SK-N-SH (cell line): ENCODE results near the gene GPN1. TPM values are rescaled to one million over a fixed set of nuclear protein-coding genes. Genes with fewer than 3 reads are reported as not detected.

ENCODE experiments used
- CTCF ChIA-PET: fragments of 300-600, 350-600 bp; formaldehyde crosslinking; extraction: SDS; loops from one replicate; lab custom pipeline; 2021; lab: Yijun Ruan, JAX
- POLR2A ChIA-PET: fragments of 350-600 bp; sonication (Branson Sonifier 250); formaldehyde crosslinking; extraction: SDS; loops from one replicate; lab custom pipeline; 2020; ENCODE audit warnings: antibody characterized with exemption, inconsistent platforms; lab: Yijun Ruan, JAX
- DNase-seq: peaks from one replicate; pipeline ENCODE4 v3.0.0; 2012
- H2AFZ ChIP-seq: fragments of 200-600 bp; sonication (generic); 2 replicates; pipeline ENCODE4 v1.8.1; 2016; ENCODE audit warnings: antibody characterized with exemption, mild to moderate bottlenecking, low read depth
- H3F3A ChIP-seq: fragments of 200-600 bp; sonication (generic); replicated peaks from 2 replicates; pipeline ENCODE3; 2016; ENCODE audit warnings: antibody characterized with exemption, mild to moderate bottlenecking; ENCODE audit not compliant: insufficient read depth
- H3K27ac ChIP-seq, 2 experiments: fragments of 200-500 bp in 1 of 2; fragments of 200-600 bp in 1 of 2; sonication (Bioruptor generic) in 1 of 2; sonication (generic), shearing (Covaris generic) in 1 of 2; 2 replicates each; pipeline versions ENCODE4 v1.5.1 to v1.6.1; 2014 to 2016; ENCODE audit warnings: low read depth in 2 of 2, inconsistent platforms in 1 of 2, low read length in 1 of 2, mild to moderate bottlenecking in 1 of 2, mixed read lengths in 1 of 2
- H3K27me3 ChIP-seq: fragments of 200-600 bp; sonication (generic), shearing (Covaris generic); 2 replicates; pipeline ENCODE4 v1.6.1; 2016; ENCODE audit warnings: mixed run types; ENCODE audit not compliant: insufficient read depth
- H3K36me3 ChIP-seq, 2 experiments: fragments of 200-500 bp in 1 of 2; fragments of 200-600 bp in 1 of 2; sonication (Bioruptor generic) in 1 of 2; sonication (generic) in 1 of 2; replicated peaks in 1 of 2; 2 replicates each; pipeline versions ENCODE3 to v1.5.1; 2014 to 2016; ENCODE audit warnings: low read length in 1 of 2, mild to moderate bottlenecking in 1 of 2; ENCODE audit not compliant: insufficient read depth in 2 of 2, control insufficient read depth in 1 of 2
- H3K4me1 ChIP-seq, 2 experiments: fragments of 200-500 bp in 1 of 2; fragments of 200-600 bp in 1 of 2; sonication (Bioruptor generic) in 1 of 2; sonication (generic), shearing (Covaris generic) in 1 of 2; 2 replicates each; pipeline versions ENCODE4 v1.5.1 to v1.6.1; 2014 to 2016; ENCODE audit warnings: low read depth in 1 of 2, low read length in 1 of 2, mixed run types in 1 of 2; ENCODE audit not compliant: insufficient read depth in 2 of 2, control insufficient read depth in 1 of 2
- H3K4me2 ChIP-seq: fragments of 200-600 bp; sonication (generic), shearing (Covaris generic); 2 replicates; pipeline ENCODE4 v1.6.1; 2017; ENCODE audit warnings: mixed run types
- H3K4me3 ChIP-seq, 2 experiments: fragments of 200-500 bp in 1 of 2; fragments of 200-600 bp in 1 of 2; sonication (Bioruptor generic) in 1 of 2; sonication (generic), shearing (Covaris generic) in 1 of 2; 2 replicates each; pipeline versions ENCODE4 v1.5.1 to v1.8.1; 2014 to 2016; ENCODE audit warnings: low read depth in 2 of 2, inconsistent platforms in 1 of 2, low read length in 1 of 2, mild to moderate bottlenecking in 1 of 2, mixed read lengths in 1 of 2, moderate library complexity in 1 of 2
- H3K79me2 ChIP-seq: fragments of 200-600 bp; sonication (generic); 2 replicates; pipeline ENCODE4 v1.8.1; 2017; ENCODE audit warnings: mild to moderate bottlenecking; ENCODE audit not compliant: insufficient read depth
- H3K9ac ChIP-seq: fragments of 200-600 bp; sonication (generic); 2 replicates; pipeline ENCODE4 v1.6.1; 2017; ENCODE audit warnings: mixed run types
- H3K9me2 ChIP-seq: fragments of 200-600 bp; sonication (generic); 2 replicates; pipeline ENCODE4 v1.6.1; 2017; ENCODE audit warnings: mixed run types
- H3K9me3 ChIP-seq: fragments of 200-600 bp; sonication (generic); 2 replicates; pipeline ENCODE4 v1.6.1; 2017; ENCODE audit warnings: mixed run types, mild to moderate bottlenecking, moderate library complexity
- H4K20me1 ChIP-seq: fragments of 200-600 bp; sonication (generic); 2 replicates; pipeline ENCODE4 v1.6.1; 2017; ENCODE audit warnings: mild to moderate bottlenecking, mixed run types; ENCODE audit not compliant: insufficient read depth
- CHD2 ChIP-seq: fragments of 150-350 bp; IDR thresholded peaks from 2 replicates; pipeline ENCODE4 v1.6.1; 2018; ENCODE audit warnings: low read length; ENCODE audit not compliant: partially characterized antibody
- CTCF ChIP-seq: fragments of 200-600 bp; sonication (generic); IDR thresholded peaks from 2 replicates; pipeline ENCODE4 v1.6.1; 2017; ENCODE audit warnings: antibody characterized with exemption, mild to moderate bottlenecking, moderate library complexity
- EP300 ChIP-seq, 2 experiments: IDR thresholded peaks; 2 replicates each; pipeline versions ENCODE4 v1.4.0 to v1.6.1; 2012; ENCODE audit warnings: borderline replicate concordance in 1 of 2, low read depth in 1 of 2, low read length in 1 of 2
- FOSL2 ChIP-seq: IDR thresholded peaks from 2 replicates; pipeline ENCODE4 v1.4.0; 2012; ENCODE audit warnings: low read depth, mild to moderate bottlenecking, moderate library complexity, borderline replicate concordance
- FOXJ3 ChIP-seq: sonication (generic); formaldehyde crosslinking; IDR thresholded peaks from 2 replicates; pipeline ENCODE4 v1.5.1; 2020; ENCODE audit warnings: mild to moderate bottlenecking, missing genetic modification reagents
- GATA2 ChIP-seq: sonication (generic); formaldehyde crosslinking; IDR thresholded peaks from 2 replicates; pipeline ENCODE4 v1.5.0; 2020; ENCODE audit warnings: mild to moderate bottlenecking, missing genetic modification reagents
- IRF3 ChIP-seq: fragments of 150-350 bp; IDR thresholded peaks from 2 replicates; pipeline ENCODE4 v1.6.1; 2016; ENCODE audit warnings: mild to moderate bottlenecking, low read depth, low read length
- JUND ChIP-seq: IDR thresholded peaks from 2 replicates; pipeline ENCODE4 v1.4.0; 2012
- MAX ChIP-seq: IDR thresholded peaks from 2 replicates; pipeline ENCODE4 v1.4.0; 2012; ENCODE audit warnings: low read depth
- MEF2A ChIP-seq: IDR thresholded peaks from 2 replicates; pipeline ENCODE4 v1.4.0; 2012; ENCODE audit warnings: low read depth, borderline replicate concordance
- NRF1 ChIP-seq: IDR thresholded peaks from 2 replicates; pipeline ENCODE4 v1.6.1; 2012; ENCODE audit warnings: low read depth, mild to moderate bottlenecking, low read length
- SMC3 ChIP-seq: IDR thresholded peaks from 2 replicates; pipeline ENCODE4 v1.6.1; 2012; ENCODE audit warnings: low read depth, low read length, improper control_type of control experiment
- TEAD4 ChIP-seq: IDR thresholded peaks from 2 replicates; pipeline ENCODE4 v1.4.0; 2012; ENCODE audit warnings: mild to moderate bottlenecking, borderline replicate concordance; ENCODE audit not compliant: insufficient read depth
- USF1 ChIP-seq: IDR thresholded peaks from 2 replicates; pipeline ENCODE4 v1.4.0; 2012; ENCODE audit warnings: low read depth, borderline replicate concordance
- USF2 ChIP-seq: fragments of 150-350 bp; IDR thresholded peaks from 2 replicates; pipeline ENCODE4 v1.6.1; 2017; ENCODE audit warnings: antibody characterized with exemption, low read length, low read depth, borderline replicate concordance
- ZBTB33 ChIP-seq: IDR thresholded peaks from 2 replicates; pipeline ENCODE4 v1.4.0; 2012; ENCODE audit warnings: low read depth, borderline replicate concordance
- WGBS: methylation state at CpG from one replicate; pipeline ENCODE4 v1.1.6; 2017; ENCODE audit warnings: low lambda C conversion rate; 5-methylcytosine and 5-hydroxymethylcytosine counted together
- polyA plus RNA-seq, 3 experiments: library from polyadenylated mRNA; depleted of rRNA; stranded (reverse); fragments of >200 nt; gene quantifications; 2 replicates each; pipeline ENCODE4 v1.2.3, GENCODE V29; 2012

GPN1 gene
- polyA plus RNA-seq, 1 of the 3 experiments (the other 2 are of a cell fraction) = 74.0 TPM

GRCh38 chr2:27653397-27653796 is 24.5 kb downstream of the GPN1 start:
- H3K9me2 ChIP-seq = no peaks in the 10 kb centered on the region
- H2AFZ ChIP-seq = no peak overlapping the region
- no peak for DNase-seq
- H3K9me3 ChIP-seq = no peaks in the 10 kb centered on the region
- ChIA-PET POLR2A (interaction anchor here (0.6 kb wide), 1 partner anchor 1415 kb away, joined by 3 read pairs; no protein-coding TSS in a partner anchor), CTCF (interaction anchor here (8.4 kb wide), 1 partner anchor 30 kb away, joined by 77 read pairs; no protein-coding TSS in a partner anchor)
- H3K4me2 ChIP-seq = no peak overlapping the region
- peaks cover 13% of the 10 kb centered on the region; the same call in 1 of the 2 replicates for H3K79me2 ChIP-seq
- WGBS = 54% methylated on average over 2 of the region's 2 CpGs
- H3F3A ChIP-seq = peaks cover 40% of the 10 kb centered on the region
- peaks cover 81 to 86% of the 10 kb centered on the region in 2 experiments for H3K36me3 ChIP-seq
- no peak overlapping the region for H3K9ac ChIP-seq
- H3K4me1 ChIP-seq = no peaks in the 10 kb centered on the region
- no peaks in the 10 kb centered on the region for H3K27me3 ChIP-seq
- H3K27ac ChIP-seq = no peak overlapping the region
- H3K4me3 ChIP-seq = no peak overlapping the region
- H4K20me1 ChIP-seq = no peaks in the 10 kb centered on the region
- TF ChIP-seq CHD2 = no peak
- TF ChIP-seq FOSL2 = peak; percentile 50; the same call in 1 of the 2 replicates
- TF ChIP-seq MAX = peak; percentile 45; the same call in 1 of the 2 replicates
- TF ChIP-seq, all 33 proteins: peak for 2

GRCh38 chr2:27655155-27655951 is 26.5 kb downstream of the GPN1 start:
- Histone ChIP-seq H3K27ac (no peak overlapping the region), H3K9ac (no peak overlapping the region), H3K9me2 (no peaks in the 10 kb centered on the region), H4K20me1 (no peaks in the 10 kb centered on the region), H3F3A (peaks cover 36% of the 10 kb centered on the region), H3K4me3 (no peak overlapping the region), H3K4me2 (no peak overlapping the region), H3K27me3 (no peaks in the 10 kb centered on the region), H3K9me3 (no peaks in the 10 kb centered on the region), H3K79me2 (peaks cover 23% of the 10 kb centered on the region; the same call in 1 of the 2 replicates), H3K4me1 (no peaks in the 10 kb centered on the region), H2AFZ (no peak overlapping the region), H3K36me3 (peaks cover 86 to 90% of the 10 kb centered on the region in 2 experiments)
- no peak for DNase-seq
- POLR2A ChIA-PET = interaction anchor here (0.7 kb wide), 1 partner anchor 110 kb away, joined by 4 read pairs; no protein-coding TSS in a partner anchor
- TF ChIP-seq CHD2 = no peak
- TF ChIP-seq FOXJ3 (CRISPR knock-in tag) = no peak
- no peak for TF ChIP-seq CTCF
- TF ChIP-seq ZBTB33 = no peak
- no peak for TF ChIP-seq NRF1
- no peak for TF ChIP-seq MEF2A
- TF ChIP-seq SMC3 = no peak
- no peak for TF ChIP-seq TEAD4
- TF ChIP-seq USF1 = no peak
- no peak for TF ChIP-seq IRF3
- no peak for TF ChIP-seq JUND
- no peak for TF ChIP-seq GATA2 (CRISPR knock-in tag)
- no peak for TF ChIP-seq USF2
- TF ChIP-seq EP300 (IDR thresholded peaks at IDR 0.05; ENCODE audit: borderline replicate concordance in 1 of 2, low read depth in 1 of 2, low read length in 1 of 2) = no peak
- CTCF ChIA-PET = interaction anchor here (1.3 to 8.4 kb wide), 2 partner anchors 9 to 28 kb away, joined by 4 to 77 read pairs; no protein-coding TSS in a partner anchor
- 95% methylated on average over 7 of the region's 7 CpGs for WGBS
